Measurements from ENCODE around the gene OR10C1. TPM values are rescaled to one million over a fixed set of nuclear protein-coding genes. Genes with fewer than 3 reads are reported as not detected.

OR10C1 gene
- total RNA-seq, 2 experiments from 2014 or later, result not detected

DNA sequence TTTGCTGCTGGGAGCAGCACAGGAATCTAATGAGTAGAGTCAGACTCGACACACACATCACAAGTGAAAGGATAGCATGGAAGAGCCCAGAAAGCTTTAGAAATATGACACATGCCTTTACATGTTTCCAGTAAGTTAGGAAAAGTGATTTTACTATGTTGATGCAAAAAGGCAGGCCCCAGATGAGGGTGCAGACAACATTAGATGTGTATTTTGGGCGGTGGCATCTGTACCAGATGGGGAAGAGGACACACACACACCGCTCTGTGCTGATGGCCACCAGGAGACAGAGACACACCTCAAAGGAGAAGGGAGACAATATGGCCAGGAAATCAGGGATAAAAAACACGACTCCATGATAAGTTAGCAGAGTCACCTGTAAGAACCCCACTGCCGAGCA is 48.0 kb downstream of the OR10C1 start:
- H3K27ac Mint-ChIP-seq, result no peak overlapping the region
- H3K9me3 Mint-ChIP-seq, result peaks cover 1% of the 10 kb centered on the region
- no peaks in the 10 kb centered on the region for H3K4me1 Mint-ChIP-seq
- H3K4me3 Mint-ChIP-seq, result no peak overlapping the region
- no peak for DNase-seq
- no peaks in the 10 kb centered on the region for H3K36me3 Mint-ChIP-seq
- H3K27me3 Mint-ChIP-seq, result peaks cover 21% of the 10 kb centered on the region
- ATAC-seq (ENCODE audit: low read depth), result no peak
- POLR2A ChIA-PET, result no interaction called here

DNA sequence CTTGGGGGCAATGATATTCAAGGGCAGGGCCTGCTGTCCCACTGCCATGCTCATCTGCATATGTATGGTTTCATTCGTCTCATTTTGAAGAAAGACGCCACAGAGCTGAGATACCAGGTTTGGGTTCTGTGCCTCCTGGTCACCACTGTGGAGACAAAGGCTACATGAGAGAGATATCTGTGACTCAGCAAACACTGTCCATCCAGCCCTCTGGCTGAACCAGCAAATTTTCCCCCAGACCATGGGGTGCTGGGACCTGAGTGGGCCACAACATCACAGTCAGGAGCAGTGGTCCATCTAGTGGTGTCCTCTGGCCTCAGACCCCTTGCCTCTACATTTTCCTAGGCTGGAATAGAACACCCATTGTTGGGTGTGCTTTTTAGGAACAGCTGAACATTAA is 48.6 kb downstream of the OR10C1 start, which contains the start of gene MAS1L:
TSS of gene MAS1L (minus strand) at position 297 of the 400 bp plus-strand sequence. CDS start at position 243, 54 bp downstream.
- DNase-seq (no peak), ATAC-seq (ENCODE audit: low read depth) (no peak)
- Mint-ChIP-seq H3K9me3 (peaks cover 1% of the 10 kb centered on the region), H3K27ac (no peak within 1 kb of the TSS), H3K27me3 (peaks cover 15% of the 10 kb centered on the region), H3K4me1 (no peaks in the 10 kb centered on the region), H3K4me3 (no peak within 1 kb of the TSS), H3K36me3 (no peaks in the 10 kb centered on the region)
- POLR2A ChIA-PET, result no interaction called here

DNA sequence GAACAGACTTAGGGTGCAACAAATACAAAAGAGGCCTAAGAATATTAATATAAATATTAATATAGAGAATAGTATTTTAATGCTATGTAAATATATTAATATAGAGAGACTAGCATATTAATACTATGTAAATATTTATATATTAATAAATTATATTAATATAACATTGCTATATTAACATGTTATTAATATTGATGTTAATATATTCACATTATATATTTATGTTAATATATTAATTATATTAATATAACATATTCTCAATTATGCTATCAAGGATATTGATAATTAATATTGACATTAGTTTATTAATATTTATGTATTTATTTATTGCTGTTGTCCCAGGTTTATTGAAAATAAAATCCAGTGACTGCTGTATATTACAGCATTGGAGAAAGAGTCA is 49.8 kb downstream of the OR10C1 start:
- H3K4me3 Mint-ChIP-seq, result no peak overlapping the region
- POLR2A ChIA-PET, result no interaction called here
- H3K4me1 Mint-ChIP-seq, result no peaks in the 10 kb centered on the region
- no peak for DNase-seq
- H3K9me3 Mint-ChIP-seq, result peaks cover 1% of the 10 kb centered on the region
- H3K36me3 Mint-ChIP-seq, result no peaks in the 10 kb centered on the region
- H3K27me3 Mint-ChIP-seq, result peaks cover 8% of the 10 kb centered on the region
- H3K27ac Mint-ChIP-seq, result no peak overlapping the region
- no peak for ATAC-seq (ENCODE audit: low read depth)

DNA sequence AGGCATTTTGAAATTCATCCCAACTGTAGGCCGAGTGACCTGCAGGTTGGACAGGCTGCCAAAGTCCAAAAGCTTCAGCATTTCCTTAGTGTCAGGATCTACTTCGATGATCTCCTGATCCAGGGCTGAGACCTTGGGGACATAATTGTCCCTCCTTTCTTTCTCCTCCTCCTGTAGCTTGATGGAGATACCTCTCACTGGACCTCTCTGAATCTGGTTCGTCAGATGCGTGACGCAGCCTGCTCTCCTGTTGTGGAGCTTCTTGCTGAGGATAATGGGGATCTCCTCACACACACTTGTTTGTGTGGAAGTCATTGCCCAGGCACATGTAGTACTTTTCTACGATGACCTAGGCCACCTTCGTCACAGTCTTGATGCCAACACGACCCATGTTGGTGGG is 50.2 kb downstream of the OR10C1 start:
- no peak overlapping the region for H3K27ac Mint-ChIP-seq
- H3K9me3 Mint-ChIP-seq, result peaks cover 1% of the 10 kb centered on the region
- DNase-seq (no peak), ATAC-seq (ENCODE audit: low read depth) (no peak)
- POLR2A ChIA-PET, result no interaction called here
- no peak overlapping the region for H3K4me3 Mint-ChIP-seq
- peaks cover 7% of the 10 kb centered on the region for H3K27me3 Mint-ChIP-seq
- H3K4me1 Mint-ChIP-seq, result no peaks in the 10 kb centered on the region
- H3K36me3 Mint-ChIP-seq, result no peaks in the 10 kb centered on the region

DNA sequence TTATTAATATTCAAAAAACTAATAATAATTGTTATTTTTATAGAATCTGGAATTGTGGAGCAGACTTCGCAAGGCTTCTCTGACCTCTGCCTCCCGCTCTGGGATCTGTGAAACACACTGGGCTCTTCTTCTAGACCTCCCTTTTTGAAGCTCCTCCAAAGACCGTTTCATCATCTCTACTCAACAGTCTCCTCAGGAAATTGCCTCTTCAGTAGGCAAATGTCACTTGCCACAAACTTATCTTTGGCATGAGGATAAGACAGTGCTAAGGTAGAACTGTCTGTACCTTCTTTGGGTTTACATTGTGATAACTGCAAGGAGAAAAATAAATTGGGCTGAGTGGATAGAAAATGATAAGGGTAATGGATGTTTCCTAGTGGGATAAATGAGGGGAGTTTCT is 50.9 kb downstream of the OR10C1 start:
- H3K36me3 Mint-ChIP-seq, result no peaks in the 10 kb centered on the region
- H3K4me1 Mint-ChIP-seq, result no peaks in the 10 kb centered on the region
- POLR2A ChIA-PET, result no interaction called here
- no peak overlapping the region for H3K27ac Mint-ChIP-seq
- ATAC-seq (ENCODE audit: low read depth), result no peak
- no peak overlapping the region for H3K4me3 Mint-ChIP-seq
- H3K27me3 Mint-ChIP-seq, result peaks cover 7% of the 10 kb centered on the region
- H3K9me3 Mint-ChIP-seq, result peaks cover 1% of the 10 kb centered on the region
- DNase-seq, result no peak

DNA sequence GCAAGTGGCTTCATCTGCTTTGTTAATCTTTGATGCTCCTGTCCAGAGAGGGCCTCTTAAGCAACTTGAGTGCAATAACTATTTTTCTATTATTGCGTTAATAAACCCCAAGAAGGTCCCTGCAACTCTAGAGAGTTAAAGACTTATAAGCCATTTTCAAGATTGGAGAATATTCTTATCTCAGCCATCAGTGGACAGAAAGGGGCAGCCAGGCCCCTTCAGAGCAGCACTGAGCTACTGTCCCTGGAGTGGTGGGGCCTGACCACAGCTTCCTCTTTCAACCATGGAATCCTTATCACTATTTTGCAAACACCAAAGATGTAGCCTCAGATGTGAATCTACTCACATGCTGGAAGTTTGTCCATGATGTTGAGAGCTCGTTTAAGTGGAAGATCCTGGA is 51.4 kb downstream of the OR10C1 start:
- ATAC-seq (ENCODE audit: low read depth), result no peak
- H3K27me3 Mint-ChIP-seq, result peaks cover 7% of the 10 kb centered on the region
- POLR2A ChIA-PET, result no interaction called here
- no peak overlapping the region for H3K27ac Mint-ChIP-seq
- no peak for DNase-seq
- H3K36me3 Mint-ChIP-seq, result no peaks in the 10 kb centered on the region
- no peaks in the 10 kb centered on the region for H3K4me1 Mint-ChIP-seq
- H3K9me3 Mint-ChIP-seq, result peaks cover 1% of the 10 kb centered on the region
- no peak overlapping the region for H3K4me3 Mint-ChIP-seq

Other genes starting within 250 kb of the OR10C1 start
- not detected for gene OR14J1, start 137.6 kb upstream of the OR10C1 start, total RNA-seq
- gene OR5V1, start 70.4 kb upstream of the OR10C1 start, total RNA-seq, result not detected
- gene OR12D3, start 64.0 kb upstream of the OR10C1 start, total RNA-seq, result not detected
- not detected for gene OR12D2, start 43.7 kb upstream of the OR10C1 start, total RNA-seq
- not detected for gene OR12D1, start 24.4 kb upstream of the OR10C1 start, total RNA-seq
- not detected for gene OR11A1, start 17.8 kb downstream of the OR10C1 start, total RNA-seq
- not detected for gene OR2H1, start 17.8 kb downstream of the OR10C1 start, total RNA-seq
- gene MAS1L, start 48.6 kb downstream of the OR10C1 start, total RNA-seq, result not detected
- not detected for gene UBD, start 120.4 kb downstream of the OR10C1 start, total RNA-seq
- gene OR2H2, start 145.8 kb downstream of the OR10C1 start, total RNA-seq, result not detected
- 10 to 100 TPM; 20.1 to 20.7 TPM for gene GABBR1, start 193.9 kb downstream of the OR10C1 start, total RNA-seq
- not detected for gene MOG, start 217.8 kb downstream of the OR10C1 start, total RNA-seq
- 10 to 100 TPM; 12.3 to 13.5 TPM for gene ZFP57, start 241.8 kb downstream of the OR10C1 start, total RNA-seq